GM12801 (cell line): ENCODE results near the gene ATAT1.

Experiments
- TF ChIP-seq, protein P1 (sequence below): IDR thresholded peaks from one replicate; pipeline ENCODE4 v1.5.1; 2011; ENCODE audit warnings: control low read depth; ENCODE audit not compliant: insufficient read length; ENCODE audit errors: extremely low read depth

ATAT1 gene

DNA sequence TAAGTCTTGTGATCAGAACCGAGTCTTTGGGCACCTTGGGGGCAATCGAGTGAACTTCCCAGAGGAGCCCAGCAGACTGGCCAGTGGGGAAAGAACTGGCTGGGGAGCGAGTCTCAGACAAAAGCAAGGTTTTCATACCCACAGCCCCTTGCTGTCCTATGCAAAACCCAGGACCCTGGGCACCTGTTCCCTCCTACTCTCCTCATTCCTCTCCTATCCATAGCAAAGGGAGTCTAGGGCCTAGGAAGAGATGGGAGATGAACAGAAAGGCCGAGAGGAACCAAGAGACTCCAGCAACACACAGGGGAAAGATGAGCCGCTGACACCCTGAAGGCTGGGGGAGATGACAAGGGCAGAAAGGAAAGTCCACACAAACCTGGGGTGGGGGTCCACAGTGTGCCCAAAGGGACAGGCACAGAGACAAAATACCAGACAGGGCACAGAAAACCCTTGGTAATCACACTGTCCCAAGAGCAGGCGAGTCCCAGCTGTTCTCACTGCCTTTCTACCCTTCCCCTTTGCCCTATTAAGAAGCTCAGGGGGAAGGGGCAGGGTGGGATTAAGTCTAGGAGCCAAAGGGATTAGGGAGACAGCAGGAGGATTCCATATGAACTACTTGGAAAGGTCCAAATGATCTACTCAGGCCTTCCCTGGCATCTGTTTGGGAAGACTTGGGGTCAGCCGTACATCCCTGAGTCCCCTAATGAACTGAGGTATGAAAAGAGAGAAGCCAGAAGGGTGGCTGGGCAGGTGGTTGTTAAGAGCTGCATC lies 53.3 kb downstream of the ATAT1 start:
- TF ChIP-seq, protein P1, sequence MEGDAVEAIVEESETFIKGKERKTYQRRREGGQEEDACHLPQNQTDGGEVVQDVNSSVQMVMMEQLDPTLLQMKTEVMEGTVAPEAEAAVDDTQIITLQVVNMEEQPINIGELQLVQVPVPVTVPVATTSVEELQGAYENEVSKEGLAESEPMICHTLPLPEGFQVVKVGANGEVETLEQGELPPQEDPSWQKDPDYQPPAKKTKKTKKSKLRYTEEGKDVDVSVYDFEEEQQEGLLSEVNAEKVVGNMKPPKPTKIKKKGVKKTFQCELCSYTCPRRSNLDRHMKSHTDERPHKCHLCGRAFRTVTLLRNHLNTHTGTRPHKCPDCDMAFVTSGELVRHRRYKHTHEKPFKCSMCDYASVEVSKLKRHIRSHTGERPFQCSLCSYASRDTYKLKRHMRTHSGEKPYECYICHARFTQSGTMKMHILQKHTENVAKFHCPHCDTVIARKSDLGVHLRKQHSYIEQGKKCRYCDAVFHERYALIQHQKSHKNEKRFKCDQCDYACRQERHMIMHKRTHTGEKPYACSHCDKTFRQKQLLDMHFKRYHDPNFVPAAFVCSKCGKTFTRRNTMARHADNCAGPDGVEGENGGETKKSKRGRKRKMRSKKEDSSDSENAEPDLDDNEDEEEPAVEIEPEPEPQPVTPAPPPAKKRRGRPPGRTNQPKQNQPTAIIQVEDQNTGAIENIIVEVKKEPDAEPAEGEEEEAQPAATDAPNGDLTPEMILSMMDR = no peak

DNA sequence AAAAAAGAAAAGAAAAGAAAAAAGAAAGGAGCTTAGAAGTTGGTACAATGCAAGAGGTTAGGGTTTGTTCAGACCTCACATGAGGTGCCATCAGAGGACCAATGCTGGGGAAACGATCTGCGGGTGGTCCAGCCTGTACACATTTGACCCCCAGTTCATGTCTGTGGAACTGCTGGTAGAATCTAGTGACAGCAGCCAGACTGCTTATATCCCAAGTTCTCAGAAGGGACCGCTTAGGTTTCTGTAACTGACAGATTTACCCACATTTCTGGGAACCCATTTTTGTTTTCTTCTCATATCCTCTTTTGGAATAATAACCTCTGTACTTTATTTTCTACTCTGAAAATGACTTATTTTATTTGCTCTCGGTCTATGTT lies 55.1 kb downstream of the ATAT1 start:
- TF ChIP-seq, protein P1 = no peak

DNA sequence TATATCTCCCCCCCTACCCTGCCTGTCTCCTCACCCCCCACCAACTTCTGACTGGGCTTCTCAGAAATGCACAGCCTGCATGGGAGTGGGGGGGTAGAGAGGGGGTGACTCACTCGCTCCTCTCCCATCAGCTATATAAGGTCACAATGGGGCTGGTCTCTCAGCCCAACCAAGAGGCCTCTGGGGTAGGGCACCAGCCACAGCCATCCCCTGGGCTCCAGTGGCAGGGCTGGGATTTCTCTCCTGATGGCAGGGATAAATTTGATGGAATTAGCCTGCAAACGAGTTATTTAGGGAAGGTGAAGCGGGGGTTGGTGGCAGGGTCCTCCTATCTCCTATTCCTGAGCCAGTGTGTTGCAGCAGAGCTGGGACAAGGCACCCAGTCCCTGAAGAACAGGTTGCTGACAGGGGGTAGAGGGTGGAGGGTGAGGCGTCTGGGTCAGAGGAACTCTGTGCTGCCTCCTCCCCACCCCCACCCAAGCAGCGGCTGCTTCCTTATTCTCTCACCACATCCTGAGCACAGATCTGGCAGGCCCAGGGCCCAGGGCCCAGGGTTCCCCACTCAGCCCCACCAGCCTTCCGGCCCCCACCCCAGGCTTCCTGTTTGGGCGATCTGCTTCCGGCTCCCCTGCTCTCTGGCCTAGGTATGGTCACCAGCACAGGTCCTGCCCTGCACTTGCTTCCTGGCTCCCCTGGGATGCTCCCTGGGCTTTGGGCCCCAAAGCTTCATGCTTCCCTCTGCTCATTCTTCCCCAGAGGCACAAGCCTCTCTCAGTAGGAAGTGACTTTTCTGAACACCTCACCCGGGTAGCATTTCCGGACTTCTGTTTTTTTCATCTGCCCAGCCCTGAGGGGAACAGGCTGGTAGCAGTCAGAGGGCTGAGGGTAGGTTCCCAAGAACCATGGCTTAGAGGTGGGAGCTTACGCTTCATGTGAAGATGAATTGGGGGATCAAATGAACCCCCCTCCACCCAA lies 55.8 kb downstream of the ATAT1 start:
- TF ChIP-seq, protein P1 = no peak

DNA sequence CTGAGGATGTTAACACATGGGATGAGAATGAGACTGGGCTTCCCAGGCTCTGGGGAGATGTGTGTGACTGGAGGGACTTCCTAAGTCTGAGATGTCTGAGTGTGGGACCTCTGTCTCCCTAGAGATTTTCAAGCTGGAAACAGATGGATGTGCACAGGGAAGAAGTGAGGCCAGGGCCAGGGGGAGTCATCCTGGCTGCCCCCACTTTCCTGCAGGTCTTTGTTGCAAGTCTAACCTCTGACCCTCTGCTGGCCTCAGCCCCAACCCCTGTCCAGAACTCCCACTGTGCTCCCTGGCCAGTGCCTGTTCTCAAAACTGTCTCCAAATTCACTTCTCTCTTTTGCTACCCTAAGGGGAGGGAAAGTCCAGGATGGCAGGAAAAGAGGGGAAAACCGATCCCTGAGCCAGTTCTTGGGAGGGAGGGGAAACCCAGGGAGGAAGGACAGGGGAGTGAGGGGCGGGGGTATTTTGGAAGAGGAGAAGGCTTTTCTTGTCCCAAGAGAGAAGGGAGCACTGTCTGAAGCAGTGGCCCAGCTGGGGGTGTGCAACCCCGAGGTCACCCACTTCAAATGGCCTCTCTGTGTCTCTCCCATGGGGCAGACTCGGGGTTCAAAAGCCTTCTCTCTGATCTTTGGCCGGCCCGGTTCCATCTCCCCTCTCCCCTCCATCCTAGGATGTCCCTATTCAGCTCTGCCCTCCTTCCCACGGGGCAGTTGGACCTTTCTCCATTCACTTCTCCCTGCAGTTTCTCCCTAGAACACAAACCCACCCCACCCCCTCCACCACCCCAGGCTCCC lies 56.7 kb downstream of the ATAT1 start:
- TF ChIP-seq, protein P1 = no peak

DNA sequence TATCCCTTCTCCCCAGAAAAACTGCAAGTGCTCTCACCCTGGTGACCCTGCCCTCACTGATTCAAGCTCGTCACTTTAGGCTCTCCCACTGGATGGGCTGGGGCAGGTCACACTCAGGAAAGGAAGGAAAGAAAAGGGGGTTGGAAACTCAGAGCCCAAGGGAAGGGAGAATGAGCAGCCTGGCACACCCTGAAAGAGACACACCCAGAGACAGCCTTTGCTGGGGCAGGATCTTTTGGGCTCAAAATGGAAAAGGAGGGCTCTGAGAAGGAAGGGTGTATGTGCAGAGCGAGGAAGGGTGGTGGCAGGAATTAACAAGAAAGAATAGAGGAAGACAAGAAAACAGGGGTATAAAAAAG lies 57.3 kb downstream of the ATAT1 start:
- TF ChIP-seq, protein P1 = no peak

DNA sequence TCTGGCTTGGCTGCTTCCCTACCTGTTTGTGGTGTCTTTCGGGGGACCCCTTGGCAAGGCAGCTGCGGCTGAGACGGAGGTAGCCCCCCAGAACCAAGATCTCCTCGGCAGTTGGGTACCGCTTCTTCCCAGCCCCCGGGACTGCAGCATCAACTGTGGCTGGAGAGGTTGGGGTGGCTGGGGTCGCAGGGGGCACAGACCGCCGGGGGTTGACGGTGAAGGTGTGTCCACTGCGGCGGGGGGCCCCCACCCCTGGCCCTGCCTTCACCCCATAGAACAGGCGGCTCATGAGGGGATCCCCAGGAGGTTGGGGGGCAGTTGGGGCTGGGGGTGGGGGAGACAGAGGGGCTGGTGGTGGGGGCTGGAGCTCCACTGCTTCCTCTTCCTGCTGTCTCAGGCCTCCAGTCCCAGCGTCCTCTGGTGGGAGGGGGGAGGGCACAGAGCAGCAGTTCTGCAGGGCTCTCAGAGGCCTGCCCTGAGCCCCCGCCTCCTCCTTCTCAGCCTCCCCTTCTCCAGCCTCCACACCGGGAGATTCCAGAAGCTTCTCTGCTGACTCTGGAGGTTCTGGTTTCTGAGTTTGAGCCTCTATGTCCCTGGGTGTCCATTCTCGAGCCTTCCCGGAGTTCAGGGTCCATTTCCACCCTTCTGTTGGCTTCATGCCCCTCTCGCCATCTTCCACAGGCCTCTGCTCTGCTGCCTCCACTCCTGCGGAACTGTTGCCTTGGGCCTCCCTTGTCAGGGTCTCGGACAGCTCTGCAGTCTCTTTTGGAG lies 57.9 kb downstream of the ATAT1 start:
- TF ChIP-seq, protein P1 = no peak
